Activated CD4-positive, CD25-positive, alpha-beta regulatory T cell treated with anti-CD3 and anti-CD28 coated beads, Interleukin-2, amount 50 U/mL, for 24 hours (primary cell): ENCODE results near the gene SKAP1.
"Not testable (repeated sequence)": the region's sequence is repeated elsewhere in the genome, so short reads cannot be mapped to it uniquely, and the experiment has no call there.

Experiments used
- ATAC-seq, 2 donors: fragments of 150-1000 bp; cut with Tn5 transposase; one replicate each; pipeline ENCODE4 v1.10.0; 2021; ENCODE audit warnings: mild to moderate bottlenecking in 1 of 2, moderate library complexity in 1 of 2

The SKAP1 gene

GRCh38 chr17:48429638-48430586, at the start of gene SKAP1:
Gene SKAP1, minus strand, starts transcription at chr17:48430214.
- ATAC-seq: peak; percentile 63 to 68

DNA sequence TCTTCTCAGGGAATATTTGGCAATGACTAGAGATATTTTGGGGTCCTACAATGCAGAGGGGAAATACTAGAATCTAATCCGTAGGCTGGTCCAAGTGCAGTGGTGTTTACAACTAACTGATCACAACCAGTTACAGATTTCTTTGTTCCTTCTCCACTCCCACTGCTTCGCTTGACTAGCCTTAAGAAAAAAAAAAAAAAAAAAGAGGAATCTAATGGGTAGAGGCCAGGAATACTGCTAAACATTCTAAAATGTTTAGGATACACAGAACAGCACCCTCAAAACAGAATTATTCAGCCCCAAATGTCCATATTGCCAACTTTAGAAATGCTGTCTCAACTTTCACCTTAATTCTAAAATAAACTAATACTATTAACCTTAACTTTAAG, 49.0 kb upstream of the SKAP1 start:
- no peak for ATAC-seq

DNA sequence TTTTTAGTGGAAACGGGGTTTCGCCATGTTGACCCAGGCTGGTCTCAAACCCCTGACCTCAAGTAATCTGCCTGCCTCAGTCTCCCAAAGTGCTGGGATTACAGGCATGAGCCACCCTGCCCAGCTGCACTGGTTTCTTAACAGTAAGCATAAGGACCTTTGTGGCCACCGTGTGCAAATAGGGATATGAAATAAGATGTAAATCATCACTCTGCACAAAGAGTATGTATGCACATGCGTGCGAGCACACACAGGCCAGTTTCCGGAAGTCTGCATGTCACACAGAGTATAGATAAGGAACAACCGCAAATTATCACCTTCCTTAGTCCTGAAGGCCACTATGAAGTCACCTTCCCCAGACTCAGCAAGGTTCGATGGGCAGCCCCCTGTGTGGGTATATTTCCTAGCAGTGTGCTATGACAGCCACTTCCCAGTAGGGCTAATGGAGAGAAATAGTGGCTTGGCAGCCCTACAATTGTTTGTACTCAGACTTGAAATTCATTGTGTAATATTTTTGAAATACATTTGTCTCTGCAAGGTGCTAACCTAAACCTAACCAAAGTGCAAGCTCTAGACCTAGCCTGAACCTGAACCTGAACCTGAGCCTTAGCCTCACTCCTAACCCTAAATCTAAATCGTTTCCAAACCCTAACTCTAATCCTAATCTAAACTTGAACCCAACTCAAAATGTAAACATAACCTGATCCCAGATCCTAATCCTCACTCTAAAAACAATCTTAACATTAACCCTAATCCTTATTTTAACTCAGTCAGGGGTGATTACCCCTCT, 48.4 kb upstream of the SKAP1 start:
- peak; percentile 84 to 93 for ATAC-seq

DNA sequence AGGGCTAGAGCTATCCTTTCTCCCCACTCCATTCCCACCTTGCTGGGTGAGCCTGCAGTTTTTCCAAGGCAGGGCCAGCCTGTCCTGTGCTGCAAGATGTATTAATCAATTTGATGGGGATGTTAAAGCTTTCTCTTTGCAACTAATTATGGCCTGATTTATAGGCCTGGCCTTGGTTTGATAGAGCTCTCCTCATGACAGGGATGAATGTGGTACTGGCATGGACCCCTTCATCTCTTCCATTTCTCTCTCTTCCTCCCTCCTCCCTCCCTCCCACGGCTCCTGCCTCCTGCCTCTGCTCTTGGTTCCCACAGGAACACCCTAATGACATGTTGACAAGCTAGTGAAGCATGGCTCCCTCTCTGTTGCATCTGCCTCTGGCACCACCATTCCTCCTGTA, 47.2 kb upstream of the SKAP1 start:
- ATAC-seq: no peak

- ATAC-seq: no peak
Observed at GRCh38 chr17:48472411-48473281, 42.6 kb upstream of the SKAP1 start.

- ATAC-seq: no peak
Observed at GRCh38 chr17:48471817-48472410, 41.9 kb upstream of the SKAP1 start.

GRCh38 chr17:48470388-48471034, 40.5 kb upstream of the SKAP1 start:
- ATAC-seq: no peak

DNA sequence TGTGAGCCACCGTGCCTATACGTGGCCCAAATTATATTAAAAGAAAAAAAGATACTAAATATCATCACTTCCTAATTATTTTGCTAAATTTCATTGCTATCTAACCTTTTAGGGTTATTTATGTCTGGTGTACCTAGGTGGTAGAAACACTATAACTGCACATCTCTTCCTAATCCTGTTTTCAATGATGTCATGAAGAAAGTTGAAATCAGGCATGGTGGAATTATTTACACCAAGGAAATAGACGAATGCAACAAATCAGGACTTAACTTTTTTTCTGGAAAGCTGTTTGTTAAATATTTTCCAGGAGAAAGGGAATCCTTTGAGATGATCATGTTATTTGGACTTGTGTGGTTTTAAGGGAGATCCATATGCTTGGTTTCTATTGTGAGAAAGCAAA, 39.2 kb upstream of the SKAP1 start:
- ATAC-seq: no peak

- ATAC-seq: no peak
Observed at GRCh38 chr17:48468299-48468698, 38.3 kb upstream of the SKAP1 start.

- ATAC-seq: no peak
Observed at GRCh38 chr17:48465884-48466283, 35.9 kb upstream of the SKAP1 start.

GRCh38 chr17:48463526-48463925, 33.5 kb upstream of the SKAP1 start:
- no peak for ATAC-seq

GRCh38 chr17:48462946-48463345, 32.9 kb upstream of the SKAP1 start:
- no peak for ATAC-seq

DNA sequence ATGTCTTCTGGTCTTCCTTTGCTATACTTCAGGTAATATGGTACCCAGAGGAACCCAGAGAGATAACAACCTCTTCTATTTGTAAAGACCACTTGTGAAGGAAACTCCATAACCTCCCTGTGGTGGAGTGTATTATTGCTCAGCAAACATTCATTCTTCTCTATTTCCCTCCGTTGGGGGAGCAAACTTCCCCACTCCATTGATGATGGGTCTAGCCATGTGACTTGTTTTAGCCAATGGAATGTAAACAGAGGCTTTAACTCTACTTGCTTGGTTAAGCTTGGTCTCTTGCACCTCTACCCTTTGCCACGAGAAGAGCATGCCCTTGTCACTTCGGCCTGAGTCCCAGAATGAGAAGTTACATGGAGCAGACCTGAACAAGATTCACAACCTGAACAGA, 30.0 kb upstream of the SKAP1 start:
- no peak for ATAC-seq

DNA sequence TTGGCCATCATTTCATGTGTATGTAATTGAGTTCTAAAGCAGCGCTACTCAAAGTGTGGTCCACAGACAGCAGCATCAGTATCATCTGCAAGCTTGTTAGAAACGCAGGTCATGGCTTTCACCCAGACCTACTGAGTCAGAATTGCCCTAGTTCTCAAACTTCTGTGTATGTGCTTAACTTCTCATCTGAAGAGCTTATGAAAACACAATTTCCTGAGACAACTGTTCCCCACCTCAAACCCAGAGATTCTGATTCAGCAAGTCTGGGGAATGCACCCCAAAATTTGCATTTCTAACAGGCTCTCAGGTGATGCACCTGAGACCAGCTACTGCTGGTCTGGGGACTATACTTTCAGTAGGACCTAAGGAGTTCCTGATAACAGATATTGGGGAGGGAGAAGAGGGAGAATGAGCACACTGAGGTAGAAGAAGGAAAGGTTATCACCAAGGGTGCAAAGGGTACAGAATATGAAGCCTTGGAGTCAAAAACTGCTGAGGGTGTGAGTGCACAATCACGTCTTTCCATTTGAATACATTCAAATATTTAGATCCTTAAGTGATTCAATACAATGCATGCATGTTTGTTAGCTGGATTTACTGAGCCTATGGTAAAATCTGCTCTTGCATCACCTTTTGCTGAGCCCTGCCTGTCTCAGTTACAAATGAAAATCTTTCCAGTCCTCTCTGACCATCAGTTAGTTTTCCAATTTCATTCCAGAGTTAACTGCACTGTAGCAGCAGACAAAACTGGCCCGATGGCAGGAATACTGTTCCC, 29.2 kb upstream of the SKAP1 start:
- peak; percentile 62 to 80 for ATAC-seq

- ATAC-seq: peak; percentile 68 to 82
Observed at GRCh38 chr17:48457080-48457836, 27.2 kb upstream of the SKAP1 start.

DNA sequence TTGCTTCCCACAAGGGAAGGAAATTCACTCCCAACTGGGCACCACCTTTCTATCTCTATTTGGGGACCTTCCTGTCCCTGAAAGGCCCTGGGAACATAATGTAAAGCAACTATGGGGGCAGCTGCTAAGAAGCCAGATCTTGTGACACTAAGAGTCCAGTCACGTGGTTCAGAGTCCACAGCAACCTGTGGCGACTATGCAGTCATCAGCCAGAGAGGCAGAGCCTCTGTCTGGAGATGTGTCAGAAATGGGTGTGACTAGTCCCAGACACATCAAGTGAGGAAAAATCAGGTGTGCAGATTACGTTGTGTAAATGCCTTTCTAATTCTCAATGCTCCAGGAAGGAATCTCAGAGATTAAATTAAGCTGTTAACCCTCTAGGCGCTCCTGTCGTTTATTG, 26.6 kb upstream of the SKAP1 start:
- ATAC-seq: peak; percentile 68 to 69

DNA sequence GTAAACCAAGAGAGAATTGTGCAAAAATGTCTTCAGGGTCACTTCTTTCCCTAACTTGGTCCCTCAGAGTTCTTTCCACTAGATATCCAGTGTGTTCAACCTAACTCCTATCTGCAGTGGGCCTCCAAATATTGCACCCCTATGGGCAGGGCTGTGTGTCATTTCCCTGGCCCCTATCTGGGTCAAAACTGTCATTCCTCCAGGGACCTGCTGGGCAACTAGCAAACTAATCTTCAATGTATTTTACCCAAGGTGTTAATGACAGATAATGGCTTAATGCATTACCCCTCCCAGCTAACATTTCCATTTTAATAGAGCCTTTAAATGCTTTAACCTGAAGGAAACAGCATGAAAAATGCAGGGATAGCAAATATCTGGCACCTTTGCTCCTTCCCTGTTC, 25.8 kb upstream of the SKAP1 start:
- no peak for ATAC-seq

- ATAC-seq: no peak
Observed at GRCh38 chr17:48453447-48453846, 23.4 kb upstream of the SKAP1 start.

DNA sequence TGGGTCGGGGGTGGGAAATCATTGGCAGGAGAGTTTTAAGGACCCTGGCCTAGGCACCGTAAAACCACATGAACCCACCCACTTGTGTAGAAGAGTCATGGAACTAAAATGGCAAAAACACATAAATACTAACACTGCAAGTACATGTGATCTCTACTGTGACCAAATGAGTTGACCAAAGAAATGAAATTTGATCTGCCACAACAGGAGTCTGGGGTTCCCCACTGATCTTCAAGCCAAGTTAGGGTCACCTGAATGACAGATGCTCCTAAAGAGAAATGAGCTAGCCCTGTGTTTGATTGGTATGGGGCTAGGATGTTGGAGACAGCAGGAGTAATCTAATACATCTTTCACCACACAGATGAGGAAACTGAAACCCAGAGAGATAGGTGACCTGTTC, 21.5 kb upstream of the SKAP1 start:
- ATAC-seq: no peak

DNA sequence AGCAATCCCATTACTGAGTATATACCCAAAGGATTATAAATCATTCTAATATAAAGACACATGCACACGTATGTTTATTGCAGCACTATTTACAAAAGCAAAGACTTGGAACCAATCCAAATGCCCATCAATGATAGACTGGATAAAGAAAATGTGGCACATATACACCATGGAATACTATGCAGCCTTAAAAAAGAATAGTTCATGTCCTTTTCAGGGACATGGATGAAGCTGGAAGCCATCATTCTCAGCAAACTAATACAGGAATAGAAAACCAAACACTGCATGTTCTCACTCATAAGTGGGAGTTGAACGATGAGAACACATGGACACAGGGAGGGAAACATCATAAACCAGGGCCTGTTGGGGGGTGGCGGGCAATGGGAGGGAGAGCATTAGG, 19.3 kb upstream of the SKAP1 start:
- not testable (repeated sequence) for ATAC-seq
